ENCODE measurements around the gene TBC1D9B.

The TBC1D9B gene

DNA sequence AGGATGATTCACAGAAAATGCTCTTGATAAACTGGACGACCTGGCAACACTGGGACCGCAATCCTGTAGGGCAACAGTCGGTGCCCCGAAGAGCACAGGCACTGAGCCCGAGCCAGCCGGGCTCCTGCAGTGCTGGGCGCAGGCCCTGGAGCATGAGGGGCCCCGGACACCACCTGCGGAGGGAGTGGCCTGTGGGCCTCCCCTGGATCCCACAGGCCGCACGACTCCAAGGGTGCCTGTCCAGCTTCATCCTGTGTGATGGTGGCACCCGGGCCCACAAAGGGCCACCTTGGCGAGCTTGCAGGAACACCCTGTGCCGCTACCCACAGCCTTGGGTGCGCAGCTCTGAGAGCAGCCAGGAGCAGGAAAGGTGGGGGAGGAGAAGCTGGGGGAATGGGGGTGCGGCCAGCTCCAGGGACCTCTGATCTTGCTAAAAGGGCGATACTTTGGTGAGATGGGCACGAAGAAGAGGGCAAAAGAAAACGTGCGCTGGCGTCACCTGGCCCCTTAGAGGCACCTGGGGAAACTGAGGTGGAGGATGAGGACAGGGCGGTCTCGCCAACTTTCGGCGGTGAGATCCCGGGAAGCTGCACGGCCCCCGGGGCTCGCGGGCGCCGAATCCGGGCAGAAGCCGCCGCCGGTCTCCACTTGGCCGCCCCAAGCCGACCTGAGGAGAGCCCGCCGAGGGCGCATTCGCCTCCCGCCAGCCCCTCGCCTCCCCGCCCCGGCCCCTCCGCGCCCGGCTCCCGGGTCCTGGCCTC, 722 bp downstream of the TBC1D9B start:
- DNase-seq (ENCODE audit: low read depth), result peak; percentile 40

DNA sequence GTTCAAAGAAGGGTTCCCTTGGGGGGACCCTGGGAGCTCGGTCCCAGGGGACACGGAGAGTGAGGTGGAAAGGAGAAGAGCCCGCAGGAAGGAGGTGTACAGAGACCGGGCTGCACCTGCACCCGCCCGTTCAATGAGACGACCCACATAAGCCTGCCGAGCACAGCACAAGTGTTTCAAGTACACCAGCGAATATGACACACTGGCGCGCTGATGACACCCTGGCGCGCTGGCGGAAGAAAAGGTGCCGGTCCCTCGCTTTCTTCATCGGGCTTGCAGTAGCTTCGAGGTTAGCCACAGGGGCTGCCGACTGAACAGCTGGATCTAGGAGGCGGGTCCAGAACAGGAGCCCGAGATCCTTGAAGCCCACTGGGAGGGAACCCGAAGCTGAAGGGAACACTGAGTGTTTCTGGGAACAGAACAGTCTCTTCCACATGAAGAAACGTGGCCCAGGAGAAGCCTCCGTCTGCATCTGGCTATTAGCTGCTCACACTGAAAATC, 1.4 kb downstream of the TBC1D9B start:
- DNase-seq (ENCODE audit: low read depth), result no peak

DNA sequence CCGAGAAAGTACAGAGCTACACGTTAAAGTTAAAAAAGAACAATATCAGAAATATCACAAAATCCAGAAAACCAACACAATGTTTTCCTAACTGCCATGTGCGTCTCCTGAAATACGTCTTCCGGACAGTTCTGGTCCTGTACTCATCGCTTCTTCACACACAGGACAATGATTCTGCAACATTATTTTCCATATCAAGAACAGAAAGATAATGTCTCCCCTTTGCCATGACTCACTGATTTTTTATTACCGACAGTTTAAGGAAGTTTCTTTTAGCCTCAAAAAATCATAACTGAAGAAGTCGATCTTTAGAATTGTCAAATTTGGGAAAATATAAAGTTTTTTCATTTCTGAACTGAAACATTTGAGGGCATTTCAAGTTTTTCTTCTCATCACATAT, 2.5 kb downstream of the TBC1D9B start:
- DNase-seq (ENCODE audit: low read depth), result no peak

DNA sequence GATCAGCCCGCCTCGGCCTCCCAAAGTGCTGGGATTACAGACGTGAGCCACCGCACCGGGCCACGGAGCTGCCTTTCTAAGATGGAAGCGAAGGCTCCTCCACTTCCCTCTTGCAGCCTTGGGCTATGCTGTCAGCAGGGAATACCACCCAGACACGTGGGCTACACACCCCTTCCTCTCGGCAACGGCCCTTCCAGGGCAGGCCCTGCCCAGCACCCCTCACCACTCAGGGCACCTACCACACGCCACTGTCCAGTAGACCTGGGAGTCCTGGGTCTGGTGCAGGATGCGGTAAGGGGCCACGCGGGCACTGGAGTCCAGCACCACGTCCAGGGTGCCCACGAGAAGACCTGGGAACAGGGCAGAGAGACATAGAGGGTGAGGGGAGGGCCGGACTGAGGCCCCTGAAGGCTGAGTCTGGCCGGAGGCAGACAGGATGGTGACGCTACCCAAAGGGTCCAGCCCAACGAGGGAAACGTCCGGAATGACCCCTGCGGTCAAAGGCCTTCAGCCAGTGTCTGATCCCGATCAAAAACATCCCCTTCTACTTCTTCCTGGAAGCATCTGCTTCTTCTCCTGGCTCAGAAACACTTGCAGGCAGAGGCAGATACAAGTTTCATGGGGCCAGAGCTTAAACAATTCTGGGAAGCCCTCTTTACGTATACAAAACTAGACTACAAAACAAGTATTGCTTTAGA, 3.1 kb downstream of the TBC1D9B start:
- no peak for DNase-seq (ENCODE audit: low read depth)

DNA sequence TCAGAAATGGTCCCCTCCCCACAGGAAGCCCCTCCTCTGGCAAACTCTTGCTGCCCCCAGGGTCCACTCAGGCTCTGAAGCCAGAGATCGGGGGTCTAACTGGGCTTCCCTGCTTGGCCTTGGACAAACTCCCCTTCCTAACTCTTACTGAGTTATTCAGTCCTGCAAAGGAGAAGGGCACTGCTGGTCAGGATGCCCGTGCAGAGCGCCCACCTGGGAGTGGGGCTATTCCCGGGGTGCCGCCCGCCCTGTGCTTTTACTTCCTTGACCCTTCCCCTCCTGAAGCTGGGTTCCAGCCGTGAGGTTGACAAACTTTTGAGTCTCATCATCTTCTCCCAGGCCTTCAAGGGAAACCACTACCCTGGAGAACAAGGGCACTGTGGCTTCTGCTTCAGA, 4.9 kb downstream of the TBC1D9B start:
- DNase-seq (ENCODE audit: low read depth), result no peak

DNA sequence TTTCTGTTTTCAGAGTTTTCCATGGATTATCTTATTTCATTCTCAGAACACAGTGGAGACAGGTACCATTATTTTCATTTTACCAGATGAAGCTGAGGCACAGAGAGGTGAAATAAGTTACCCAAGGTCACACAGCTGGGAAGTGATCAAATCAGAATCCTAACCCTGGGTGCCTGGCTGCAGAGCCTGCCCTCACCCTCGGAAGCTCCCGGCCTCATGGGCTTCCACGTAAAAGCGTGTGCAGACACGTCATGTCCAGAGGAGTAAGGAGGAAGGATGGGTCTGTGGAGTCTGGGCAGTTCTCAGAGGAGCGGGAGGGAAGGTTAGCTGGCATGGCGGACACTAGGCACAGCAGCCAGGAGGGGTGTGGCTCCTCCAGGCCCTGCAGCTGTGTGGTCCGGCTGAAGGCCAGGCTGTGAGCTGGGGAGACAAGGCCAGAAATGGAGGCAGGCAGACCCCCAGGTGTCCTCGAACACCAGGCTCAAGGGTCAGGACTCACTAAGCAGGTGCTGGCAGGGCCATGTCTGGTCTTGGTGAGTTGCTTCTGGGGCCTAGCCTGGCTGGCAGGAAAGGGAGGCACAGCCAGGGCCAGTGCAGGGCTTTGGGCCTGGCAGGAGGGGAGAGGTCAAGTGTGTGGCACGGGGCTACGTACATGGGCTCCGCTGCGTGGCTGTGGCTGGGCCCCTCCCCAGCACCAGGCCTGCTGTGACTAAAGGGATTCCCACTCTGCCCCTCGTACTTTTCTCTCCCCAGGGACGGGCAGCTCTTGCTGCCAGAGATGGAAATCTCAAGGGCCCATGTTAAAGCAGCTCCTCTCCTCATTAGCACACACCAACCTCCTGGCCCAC, 5.6 kb downstream of the TBC1D9B start:
- DNase-seq (ENCODE audit: low read depth), result no peak

DNA sequence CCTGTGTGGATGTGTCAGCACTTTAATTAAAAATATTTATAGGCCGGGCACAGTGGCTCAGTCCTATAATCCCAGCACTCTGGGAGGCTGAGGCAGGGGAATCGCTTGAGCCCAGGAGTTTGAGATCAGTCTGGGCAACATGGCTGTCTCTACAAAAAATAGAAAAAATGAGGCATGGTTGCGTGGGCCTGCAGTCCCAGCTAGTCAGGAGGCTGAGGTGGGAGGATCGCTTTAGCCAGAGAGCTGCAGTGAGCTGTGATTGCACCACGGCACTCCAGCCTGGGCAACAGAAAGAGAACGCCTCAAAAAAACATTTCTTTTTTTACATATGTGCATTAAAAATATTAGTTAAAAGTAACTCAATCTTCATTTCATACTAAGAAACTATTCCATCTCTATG, 6.2 kb downstream of the TBC1D9B start:
- no peak for DNase-seq (ENCODE audit: low read depth)

DNA sequence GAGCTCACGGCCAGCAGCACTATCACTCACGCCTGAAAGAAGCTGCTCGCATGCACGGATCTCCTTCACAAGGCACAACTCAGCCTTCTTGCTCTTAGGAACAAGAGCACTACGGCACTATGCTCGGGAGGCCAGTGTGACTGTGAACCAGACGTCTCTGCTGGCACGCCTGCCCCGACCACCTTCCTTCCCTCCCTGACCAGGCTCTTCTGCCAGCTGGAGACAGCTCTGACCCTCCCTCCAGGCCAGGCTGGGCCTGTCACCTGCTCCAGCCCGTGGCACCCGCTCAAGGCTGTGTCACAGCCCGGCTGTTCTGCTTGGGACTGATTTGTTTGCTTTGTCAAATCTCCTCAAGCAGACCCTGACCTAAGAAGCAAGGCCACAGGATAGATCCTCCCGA, 7.0 kb downstream of the TBC1D9B start:
- DNase-seq (ENCODE audit: low read depth), result no peak

DNA sequence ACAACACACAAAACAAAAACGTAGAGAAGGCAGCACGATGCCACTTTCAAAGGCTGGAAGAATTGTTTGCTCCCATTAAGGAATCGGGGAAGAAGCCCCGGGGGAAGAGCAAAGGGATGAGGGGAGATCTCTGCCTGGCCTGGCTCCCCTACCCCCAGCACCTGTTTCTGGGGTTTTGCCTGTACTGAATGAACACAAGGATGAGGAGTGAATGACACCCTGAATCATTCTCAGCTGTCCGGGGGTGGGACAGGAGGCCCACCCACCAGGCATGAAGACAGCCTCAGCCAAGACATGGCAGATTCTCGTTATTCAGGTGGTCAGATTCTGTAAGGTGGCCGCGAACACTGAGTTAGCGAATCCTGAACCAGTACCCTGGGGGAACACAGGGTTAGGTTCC, 7.5 kb downstream of the TBC1D9B start:
- no peak for DNase-seq (ENCODE audit: low read depth)

DNA sequence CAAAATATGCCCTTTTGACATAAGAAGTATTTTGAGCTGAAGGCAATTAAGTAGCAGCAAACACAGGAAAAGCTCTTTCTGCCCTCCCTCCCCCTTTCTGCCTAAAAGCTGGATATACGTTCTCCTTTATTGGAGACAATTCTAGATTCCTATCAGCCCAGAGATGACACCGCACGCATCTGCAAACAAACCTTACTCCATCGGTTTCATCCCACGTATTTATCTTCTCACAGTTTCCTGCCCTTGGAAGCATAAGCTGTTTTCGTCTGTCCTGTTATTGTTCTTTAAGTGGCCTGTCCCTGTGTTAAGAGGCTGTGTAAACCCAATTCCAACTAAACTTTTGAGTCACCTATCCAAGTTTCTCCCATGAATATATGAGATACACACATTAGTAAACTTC, 11.8 kb downstream of the TBC1D9B start:
- no peak for DNase-seq (ENCODE audit: low read depth)

DNA sequence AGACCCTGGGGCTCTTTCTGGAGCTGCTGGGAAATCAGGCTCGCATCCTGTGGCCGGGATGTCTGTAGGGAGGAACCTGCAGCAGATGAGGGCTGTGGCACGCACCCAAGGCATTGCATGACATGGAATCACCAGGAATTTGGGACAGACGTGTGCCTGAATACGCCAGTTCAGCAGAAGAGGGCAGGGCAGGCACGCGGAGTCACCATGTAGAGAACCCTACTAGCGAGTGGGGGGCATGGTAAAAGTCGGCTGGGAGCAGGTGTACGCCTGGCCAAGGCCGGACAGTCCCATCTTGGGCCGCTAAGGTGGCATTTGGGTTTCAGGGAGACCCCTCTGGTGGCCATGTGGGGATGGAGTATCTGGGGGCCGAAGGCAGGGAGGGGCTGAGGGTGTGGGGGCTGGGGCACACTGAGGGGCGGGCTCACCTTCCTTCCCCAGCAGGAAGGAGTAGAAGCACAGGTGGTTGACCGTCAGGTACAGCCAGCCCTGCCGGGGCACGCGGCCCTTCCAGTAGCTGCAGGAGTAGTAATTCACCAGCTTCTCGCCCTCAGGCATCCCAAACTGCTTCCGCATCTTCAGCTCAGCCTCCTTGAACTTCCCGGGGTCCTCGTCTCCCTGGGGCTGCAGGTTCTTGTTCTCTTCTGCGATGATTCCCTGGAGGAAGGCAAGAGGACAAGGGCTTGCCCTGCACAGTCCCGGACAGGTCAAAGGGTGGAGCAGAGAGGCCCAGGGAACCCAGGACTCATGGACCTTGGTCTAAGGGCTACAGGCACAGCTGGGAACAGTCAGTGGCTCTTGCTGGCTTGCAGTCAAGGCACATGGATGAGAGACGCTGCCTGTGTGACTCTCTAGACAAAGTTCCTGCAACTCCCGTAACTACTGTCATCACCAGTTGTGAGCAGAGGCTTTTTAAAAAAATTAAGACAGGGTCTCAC, 13.5 kb downstream of the TBC1D9B start:
- no peak for DNase-seq (ENCODE audit: low read depth)

DNA sequence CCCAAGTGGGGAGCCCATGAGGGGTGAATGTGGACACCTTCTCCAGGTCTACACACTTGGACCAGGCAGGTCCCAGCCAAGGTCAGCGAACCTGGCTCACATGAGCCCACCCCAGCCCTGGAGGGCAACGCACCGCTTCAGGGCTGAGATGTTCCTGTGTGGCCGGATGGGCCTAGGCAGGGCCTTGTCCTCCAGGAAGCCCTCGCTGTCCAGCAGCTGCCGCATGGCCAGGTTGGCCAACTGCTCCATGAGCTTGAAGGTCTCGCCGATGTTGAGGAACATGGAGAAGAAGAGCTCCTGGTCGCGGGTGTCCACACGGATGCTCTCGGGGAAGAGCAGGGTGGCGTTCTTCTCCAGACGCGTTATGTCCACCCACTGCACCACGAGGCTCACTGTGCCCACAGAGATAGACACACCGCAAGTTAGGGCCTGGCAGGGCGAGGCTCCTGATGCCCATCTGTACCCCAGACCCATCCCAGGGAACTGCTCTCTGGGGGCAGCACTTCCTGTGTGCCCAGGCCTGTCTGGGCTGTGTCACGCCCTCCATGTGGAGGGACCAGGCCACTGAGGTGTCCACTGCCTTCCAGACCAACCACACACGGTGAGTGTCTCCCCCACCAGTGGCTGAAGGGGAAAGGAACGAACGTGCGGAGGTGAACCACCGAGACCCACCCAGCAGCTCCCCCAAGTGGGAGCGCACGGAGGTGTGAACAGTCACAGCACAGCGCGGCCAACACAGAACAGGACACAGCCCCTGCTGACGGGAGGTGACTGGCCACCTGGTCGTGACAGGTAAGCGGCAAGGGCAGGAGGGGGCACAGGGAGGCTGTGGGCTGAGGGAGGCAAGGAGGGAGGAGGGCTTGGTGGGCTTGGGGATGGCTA, 14.4 kb downstream of the TBC1D9B start:
- DNase-seq (ENCODE audit: low read depth), result no peak

DNA sequence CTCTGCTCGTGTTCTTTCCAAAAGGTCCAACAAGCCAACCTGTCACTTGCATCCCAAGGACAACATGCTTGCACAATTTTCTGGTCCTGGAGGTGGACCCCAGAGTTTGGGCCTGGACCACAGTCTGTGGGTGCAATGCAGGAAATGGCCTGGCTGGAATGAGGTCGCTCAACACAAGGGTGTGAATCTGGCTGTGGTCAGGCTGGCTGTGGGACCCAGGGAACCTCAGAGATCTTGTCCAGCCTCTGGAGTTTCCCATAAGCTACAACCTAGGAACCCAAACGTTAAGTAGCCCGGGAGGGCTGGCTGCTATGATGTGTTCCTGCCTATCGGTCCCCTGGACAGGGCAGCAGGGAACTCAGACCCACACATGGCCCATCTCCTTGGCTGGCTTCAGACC, 15.4 kb downstream of the TBC1D9B start:
- no peak for DNase-seq (ENCODE audit: low read depth)

DNA sequence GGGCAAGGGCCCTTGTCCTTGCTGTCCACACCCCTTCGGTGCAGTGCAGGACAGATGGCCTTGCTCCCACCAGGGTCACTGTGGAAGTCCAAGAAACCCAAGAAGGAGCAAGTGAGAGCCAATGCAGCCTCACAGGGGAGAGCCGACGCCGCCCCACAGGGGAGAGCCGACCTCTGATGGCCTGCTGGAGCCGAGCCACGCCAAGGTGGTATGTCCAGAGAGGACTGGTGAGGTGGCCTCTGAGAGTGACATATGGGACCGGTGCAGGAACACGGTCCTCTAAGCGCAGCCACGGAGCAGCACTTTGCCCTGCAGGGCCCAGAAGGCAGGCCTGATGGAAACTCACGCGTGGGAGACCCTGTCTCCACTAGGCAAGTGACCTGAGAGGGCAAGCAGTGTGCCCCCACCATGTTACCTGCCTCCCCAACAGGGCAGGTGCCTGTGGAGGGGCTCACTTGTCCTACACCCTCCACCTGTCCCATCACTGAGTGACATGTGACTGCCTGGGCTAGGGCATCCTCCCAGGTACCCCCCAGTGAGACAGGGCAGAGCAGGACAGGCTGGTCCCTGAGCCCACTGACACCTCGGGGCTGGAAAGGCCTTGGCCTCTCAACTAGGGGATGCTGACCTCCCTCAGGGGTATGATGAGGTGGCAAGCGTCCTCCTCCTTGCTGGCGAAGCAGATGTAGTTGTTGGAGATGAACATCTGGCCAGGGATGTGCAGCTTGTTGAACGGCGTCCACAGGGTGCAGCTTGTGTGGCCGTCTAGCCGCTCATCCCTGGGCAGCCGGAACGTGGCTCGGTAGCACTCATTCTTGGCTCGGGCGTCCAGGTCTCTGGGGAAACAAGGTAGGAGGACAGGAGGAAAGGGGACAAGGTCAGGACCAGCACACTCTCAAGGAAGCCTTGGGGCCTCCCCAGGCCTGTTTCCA, 16.7 kb downstream of the TBC1D9B start:
- no peak for DNase-seq (ENCODE audit: low read depth)

DNA sequence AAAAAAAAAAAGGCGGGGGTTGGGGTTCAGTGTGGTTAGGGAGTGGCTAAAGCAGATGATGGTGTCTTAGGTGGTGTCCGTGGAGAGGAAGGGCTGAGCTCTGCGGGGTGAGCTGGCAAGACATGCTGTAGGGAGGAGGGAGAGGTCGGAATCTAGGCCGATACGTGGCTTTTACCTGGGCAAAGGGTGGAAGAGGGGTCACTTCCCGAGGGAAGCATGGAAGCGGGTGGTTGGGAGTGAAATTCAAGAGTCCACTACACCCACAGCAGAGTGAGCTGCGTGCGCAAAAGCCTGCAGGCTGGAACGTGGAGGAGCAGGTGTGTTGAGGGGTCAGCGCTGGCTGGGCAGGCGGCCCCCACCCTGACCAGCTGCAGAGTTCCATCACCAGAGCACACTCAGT, 17.8 kb downstream of the TBC1D9B start:
- DNase-seq (ENCODE audit: low read depth), result no peak

DNA sequence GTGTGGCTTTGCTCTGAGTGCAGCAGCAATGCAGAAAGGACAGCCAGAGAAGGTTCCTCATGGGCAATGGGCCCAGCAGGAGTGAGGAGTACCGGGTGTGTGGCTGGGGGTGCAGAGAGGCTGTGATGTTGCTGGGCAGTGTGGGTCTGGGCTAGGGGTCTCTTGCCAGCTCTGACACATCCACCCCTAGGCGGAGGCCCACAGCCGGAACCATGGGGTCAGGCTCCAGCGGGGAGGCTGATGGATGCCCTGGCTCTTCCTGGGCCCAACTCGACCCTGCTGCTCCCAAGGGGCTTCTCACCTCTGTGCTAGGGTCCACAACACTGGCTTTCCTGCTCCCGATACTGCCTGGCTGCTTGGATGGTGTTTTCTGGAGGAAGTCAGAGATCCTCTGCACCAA, 19.9 kb downstream of the TBC1D9B start:
- DNase-seq (ENCODE audit: low read depth), result no peak

DNA sequence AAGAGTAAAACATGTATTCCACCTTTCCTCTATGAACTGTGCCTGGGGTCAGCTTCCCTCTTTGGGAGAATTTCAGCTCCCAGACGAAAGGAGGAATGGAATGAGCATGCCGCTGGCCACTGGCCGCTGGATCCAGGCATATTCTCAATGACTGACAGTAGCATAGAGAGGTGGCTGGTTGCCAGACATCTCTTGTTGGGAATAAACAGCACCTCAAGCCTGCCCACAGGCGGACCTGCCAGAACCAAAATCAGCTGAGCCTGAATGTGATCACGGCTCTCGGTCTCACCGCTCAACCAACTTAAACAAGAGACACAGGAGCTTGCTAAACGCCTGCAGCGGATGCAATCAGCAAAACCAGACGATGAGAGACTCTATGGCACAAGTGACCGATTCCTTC, 20.6 kb downstream of the TBC1D9B start:
- DNase-seq (ENCODE audit: low read depth), result no peak

DNA sequence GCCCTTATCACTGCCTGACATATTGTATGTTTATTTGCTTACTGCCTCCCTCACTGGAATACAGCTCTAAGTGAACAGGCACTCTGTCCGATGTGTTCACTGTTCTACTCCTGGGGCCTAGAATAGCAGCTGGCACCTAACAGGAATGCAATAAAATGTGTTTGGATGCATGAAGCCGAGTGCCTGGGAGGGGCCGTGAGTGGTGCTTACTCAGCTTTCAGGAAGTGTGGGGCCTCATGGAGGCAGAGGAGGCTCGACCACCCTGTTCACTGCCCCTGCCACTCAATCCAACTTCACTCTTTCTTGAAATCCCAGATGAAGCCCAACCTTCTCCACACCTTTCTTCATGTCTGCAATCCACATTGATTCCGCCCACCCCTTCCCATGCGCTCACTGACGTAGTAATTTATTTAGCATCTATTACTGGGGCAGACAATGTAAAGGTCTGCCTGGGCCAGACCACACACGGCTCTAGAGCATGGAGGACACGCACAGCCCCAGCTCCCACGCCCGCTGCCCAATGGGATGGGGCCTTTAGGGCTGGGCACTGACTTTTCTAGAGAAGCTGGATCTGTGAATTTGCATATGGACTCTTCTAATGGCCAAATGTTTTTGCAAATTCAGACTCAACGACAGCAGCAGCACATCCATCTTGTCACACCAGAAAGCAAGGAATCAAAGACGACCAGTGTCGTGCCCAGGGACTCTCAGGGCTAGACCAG, 21.3 kb downstream of the TBC1D9B start:
- no peak for DNase-seq (ENCODE audit: low read depth)

Measured in EH (cell line).